Measurements from ENCODE around the gene EYA3. TPM values are rescaled to one million over a fixed set of nuclear protein-coding genes. Genes with fewer than 3 reads are reported as not detected.
"Not testable (repeated sequence)": the region's sequence is repeated elsewhere in the genome, so short reads cannot be mapped to it uniquely, and the experiment has no call there.

EYA3 gene
- total and polyA plus RNA-seq, 2 donors: 6.3 to 10.9 TPM

- Histone ChIP-seq H3K27ac (ENCODE audit: low read depth in 1 of 2, low read length in 1 of 2) (no peak overlapping the region), H3K9me3 (ENCODE audit: control insufficient read depth in 2 of 2, insufficient read depth in 1 of 2, low read length in 1 of 2) (no peaks in the 10 kb centered on the region), H3K4me3 (ENCODE audit: low read length in 2 of 2) (no peak overlapping the region), H3K4me1 (ENCODE audit: control insufficient read depth in 2 of 2, insufficient read depth in 2 of 2, low read length in 2 of 2) (no peaks in the 10 kb centered on the region), H3K36me3 (ENCODE audit: control insufficient read depth in 2 of 2, insufficient read depth in 2 of 2, low read length in 1 of 2) (peaks cover 0 to 3% of the 10 kb centered on the region in 2 donors), H3K27me3 (ENCODE audit: control insufficient read depth in 2 of 2, insufficient read depth in 1 of 2, low read length in 1 of 2) (no peaks in the 10 kb centered on the region)
- WGBS: 98% methylated on average over 3 of the region's 3 CpGs
- no peak for DNase-seq (ENCODE audit: low read depth in 6 of 9, low spot score in 9 of 9)
Measured at GRCh38 chr1:28028873-28029654, 59.3 kb downstream of the EYA3 start.

- no peaks in the 10 kb centered on the region for H3K4me1 ChIP-seq (ENCODE audit: control insufficient read depth in 2 of 2, insufficient read depth in 2 of 2, low read length in 2 of 2)
- H3K4me3 ChIP-seq (ENCODE audit: low read length in 2 of 2): no peak overlapping the region
- no peak overlapping the region for H3K27ac ChIP-seq (ENCODE audit: low read depth in 1 of 2, low read length in 1 of 2)
- H3K27me3 ChIP-seq (ENCODE audit: control insufficient read depth in 2 of 2, insufficient read depth in 1 of 2, low read length in 1 of 2): no peaks in the 10 kb centered on the region
- no peak for DNase-seq (ENCODE audit: low read depth in 6 of 9, low spot score in 9 of 9)
- H3K36me3 ChIP-seq (ENCODE audit: control insufficient read depth in 2 of 2, insufficient read depth in 2 of 2, low read length in 1 of 2): peaks cover 0 to 3% of the 10 kb centered on the region in 2 donors
- H3K9me3 ChIP-seq (ENCODE audit: control insufficient read depth in 2 of 2, insufficient read depth in 1 of 2, low read length in 1 of 2): no peaks in the 10 kb centered on the region
Measured at GRCh38 chr1:28027660-28028059, 60.8 kb downstream of the EYA3 start.

GRCh38 chr1:28027238-28027637, 61.2 kb downstream of the EYA3 start:
- Histone ChIP-seq H3K4me1 (ENCODE audit: control insufficient read depth in 2 of 2, insufficient read depth in 2 of 2, low read length in 2 of 2) (no peaks in the 10 kb centered on the region), H3K4me3 (ENCODE audit: low read length in 2 of 2) (no peak overlapping the region), H3K36me3 (ENCODE audit: control insufficient read depth in 2 of 2, insufficient read depth in 2 of 2, low read length in 1 of 2) (peaks cover 0 to 3% of the 10 kb centered on the region in 2 donors), H3K27ac (ENCODE audit: low read depth in 1 of 2, low read length in 1 of 2) (no peak overlapping the region), H3K9me3 (ENCODE audit: control insufficient read depth in 2 of 2, insufficient read depth in 1 of 2, low read length in 1 of 2) (no peaks in the 10 kb centered on the region), H3K27me3 (ENCODE audit: control insufficient read depth in 2 of 2, insufficient read depth in 1 of 2, low read length in 1 of 2) (no peaks in the 10 kb centered on the region)
- no peak for DNase-seq (ENCODE audit: low read depth in 6 of 9, low spot score in 9 of 9)
- 100% methylated on average over 1 of the region's 1 CpG for WGBS

GRCh38 chr1:28026329-28026728, 62.1 kb downstream of the EYA3 start:
- Histone ChIP-seq H3K9me3 (ENCODE audit: control insufficient read depth in 2 of 2, insufficient read depth in 1 of 2, low read length in 1 of 2) (no peaks in the 10 kb centered on the region), H3K27me3 (ENCODE audit: control insufficient read depth in 2 of 2, insufficient read depth in 1 of 2, low read length in 1 of 2) (no peaks in the 10 kb centered on the region), H3K4me3 (ENCODE audit: low read length in 2 of 2) (no peak overlapping the region), H3K36me3 (ENCODE audit: control insufficient read depth in 2 of 2, insufficient read depth in 2 of 2, low read length in 1 of 2) (peaks cover 0 to 3% of the 10 kb centered on the region in 2 donors), H3K4me1 (ENCODE audit: control insufficient read depth in 2 of 2, insufficient read depth in 2 of 2, low read length in 2 of 2) (no peaks in the 10 kb centered on the region), H3K27ac (ENCODE audit: low read depth in 1 of 2, low read length in 1 of 2) (no peak overlapping the region)
- DNase-seq (ENCODE audit: low read depth in 6 of 9, low spot score in 9 of 9): no peak
- 98% methylated on average over 3 of the region's 3 CpGs for WGBS

GRCh38 chr1:28021064-28021463, 67.3 kb downstream of the EYA3 start:
- no peaks in the 10 kb centered on the region for H3K27me3 ChIP-seq (ENCODE audit: control insufficient read depth in 2 of 2, insufficient read depth in 1 of 2, low read length in 1 of 2)
- no peaks in the 10 kb centered on the region for H3K4me1 ChIP-seq (ENCODE audit: control insufficient read depth in 2 of 2, insufficient read depth in 2 of 2, low read length in 2 of 2)
- no peak for DNase-seq (ENCODE audit: low read depth in 6 of 9, low spot score in 9 of 9)
- no peaks in the 10 kb centered on the region for H3K9me3 ChIP-seq (ENCODE audit: control insufficient read depth in 2 of 2, insufficient read depth in 1 of 2, low read length in 1 of 2)
- H3K27ac ChIP-seq (ENCODE audit: low read depth in 1 of 2, low read length in 1 of 2): no peak overlapping the region
- no peak overlapping the region for H3K4me3 ChIP-seq (ENCODE audit: low read length in 2 of 2)
- peaks cover 0 to 11% of the 10 kb centered on the region in 2 donors for H3K36me3 ChIP-seq (ENCODE audit: control insufficient read depth in 2 of 2, insufficient read depth in 2 of 2, low read length in 1 of 2)
- WGBS: 97% methylated on average over 2 of the region's 2 CpGs

- H3K4me3 ChIP-seq (ENCODE audit: low read length in 2 of 2): no peak overlapping the region
- H3K9me3 ChIP-seq (ENCODE audit: control insufficient read depth in 2 of 2, insufficient read depth in 1 of 2, low read length in 1 of 2): no peaks in the 10 kb centered on the region
- no peaks in the 10 kb centered on the region for H3K4me1 ChIP-seq (ENCODE audit: control insufficient read depth in 2 of 2, insufficient read depth in 2 of 2, low read length in 2 of 2)
- H3K36me3 ChIP-seq (ENCODE audit: control insufficient read depth in 2 of 2, insufficient read depth in 2 of 2, low read length in 1 of 2): peaks cover 16 to 40% of the 10 kb centered on the region in 2 donors
- WGBS: 95% methylated on average over 1 of the region's 1 CpG
- no peak for DNase-seq (ENCODE audit: low read depth in 6 of 9, low spot score in 9 of 9)
- H3K27ac ChIP-seq (ENCODE audit: low read depth in 1 of 2, low read length in 1 of 2): no peak overlapping the region
- no peaks in the 10 kb centered on the region for H3K27me3 ChIP-seq (ENCODE audit: control insufficient read depth in 2 of 2, insufficient read depth in 1 of 2, low read length in 1 of 2)
Measured at GRCh38 chr1:28010969-28011368, 77.4 kb downstream of the EYA3 start.

GRCh38 chr1:28003117-28003516, 85.3 kb downstream of the EYA3 start:
- WGBS: 96% methylated on average over 8 of the region's 8 CpGs
- peaks cover 18 to 42% of the 10 kb centered on the region in 2 donors for H3K36me3 ChIP-seq (ENCODE audit: control insufficient read depth in 2 of 2, insufficient read depth in 2 of 2, low read length in 1 of 2)
- H3K4me1 ChIP-seq (ENCODE audit: control insufficient read depth in 2 of 2, insufficient read depth in 2 of 2, low read length in 2 of 2); H3K27me3 ChIP-seq (ENCODE audit: control insufficient read depth in 2 of 2, insufficient read depth in 1 of 2, low read length in 1 of 2); H3K4me3 ChIP-seq (ENCODE audit: low read length in 2 of 2); DNase-seq (ENCODE audit: low read depth in 6 of 9, low spot score in 9 of 9); H3K27ac ChIP-seq (ENCODE audit: low read depth in 1 of 2, low read length in 1 of 2); H3K9me3 ChIP-seq (ENCODE audit: control insufficient read depth in 2 of 2, insufficient read depth in 1 of 2, low read length in 1 of 2): not testable (repeated sequence)

GRCh38 chr1:28002600-28002999, 85.8 kb downstream of the EYA3 start:
- no peaks in the 10 kb centered on the region for H3K4me1 ChIP-seq (ENCODE audit: control insufficient read depth in 2 of 2, insufficient read depth in 2 of 2, low read length in 2 of 2)
- H3K27ac ChIP-seq (ENCODE audit: low read depth in 1 of 2, low read length in 1 of 2): no peak overlapping the region
- peaks cover 18 to 47% of the 10 kb centered on the region in 2 donors for H3K36me3 ChIP-seq (ENCODE audit: control insufficient read depth in 2 of 2, insufficient read depth in 2 of 2, low read length in 1 of 2)
- 99% methylated on average over 10 of the region's 10 CpGs for WGBS
- no peak for DNase-seq (ENCODE audit: low read depth in 6 of 9, low spot score in 9 of 9)
- no peaks in the 10 kb centered on the region for H3K27me3 ChIP-seq (ENCODE audit: control insufficient read depth in 2 of 2, insufficient read depth in 1 of 2, low read length in 1 of 2)
- no peak overlapping the region for H3K4me3 ChIP-seq (ENCODE audit: low read length in 2 of 2)
- H3K9me3 ChIP-seq (ENCODE audit: control insufficient read depth in 2 of 2, insufficient read depth in 1 of 2, low read length in 1 of 2): no peaks in the 10 kb centered on the region

GRCh38 chr1:27999055-27999454, 89.4 kb downstream of the EYA3 start:
- H3K4me1 ChIP-seq (ENCODE audit: control insufficient read depth in 2 of 2, insufficient read depth in 2 of 2, low read length in 2 of 2): no peaks in the 10 kb centered on the region
- WGBS: 98% methylated on average over 1 of the region's 1 CpG
- H3K9me3 ChIP-seq (ENCODE audit: control insufficient read depth in 2 of 2, insufficient read depth in 1 of 2, low read length in 1 of 2): no peaks in the 10 kb centered on the region
- H3K4me3 ChIP-seq (ENCODE audit: low read length in 2 of 2): no peak overlapping the region
- H3K27ac ChIP-seq (ENCODE audit: low read depth in 1 of 2, low read length in 1 of 2): no peak overlapping the region
- H3K36me3 ChIP-seq (ENCODE audit: control insufficient read depth in 2 of 2, insufficient read depth in 2 of 2, low read length in 1 of 2): peaks cover 27 to 61% of the 10 kb centered on the region in 2 donors
- no peaks in the 10 kb centered on the region for H3K27me3 ChIP-seq (ENCODE audit: control insufficient read depth in 2 of 2, insufficient read depth in 1 of 2, low read length in 1 of 2)
- DNase-seq (ENCODE audit: low read depth in 6 of 9, low spot score in 9 of 9): no peak

Measured in thymus (tissue), 11 donors.